Suprapubic skin (tissue), 4 donors: ENCODE results near the gene FOLR1. TPM values are rescaled to one million over a fixed set of nuclear protein-coding genes. Genes with fewer than 3 reads are reported as not detected.

Experiments
- DNase-seq, 2 donors: peaks; one replicate each; pipeline ENCODE4 v3.0.0-alpha.2; 2019; ENCODE audit warnings: low spot score in 2 of 2
- H3K27ac ChIP-seq: fragments of 200-600 bp; sonication (generic); one replicate; pipeline ENCODE4 v1.5.1; 2019
- H3K27me3 ChIP-seq: fragments of 200-600 bp; sonication (generic); one replicate; pipeline ENCODE4 v1.5.1; 2019
- H3K36me3 ChIP-seq: fragments of 200-600 bp; sonication (generic); one replicate; pipeline ENCODE4 v1.5.1; 2019
- H3K4me1 ChIP-seq: fragments of 200-600 bp; sonication (generic); one replicate; pipeline ENCODE4 v1.5.1; 2019
- H3K4me3 ChIP-seq: fragments of 200-600 bp; sonication (generic); one replicate; pipeline ENCODE4 v1.5.1; 2019; ENCODE audit warnings: mild to moderate bottlenecking
- H3K9me3 ChIP-seq: fragments of 200-600 bp; sonication (generic); one replicate; pipeline ENCODE4 v1.5.1; 2019
- EP300 ChIP-seq: sonication (generic); formaldehyde crosslinking; IDR thresholded peaks from one replicate; pipeline ENCODE4 v1.6.1; 2017; ENCODE audit warnings: antibody characterized with exemption
- POLR2A ChIP-seq, 2 donors: fragments of 450-650 bp; IDR thresholded peaks; one replicate each; pipeline ENCODE4 v1.6.1; 2017; ENCODE audit warnings: antibody characterized with exemption in 2 of 2, mild to moderate bottlenecking in 2 of 2, moderate library complexity in 2 of 2
- POLR2AphosphoS5 ChIP-seq, 3 donors: sonication (generic); formaldehyde crosslinking; IDR thresholded peaks; one replicate each; pipeline ENCODE4 v1.6.1; 2017; ENCODE audit warnings: antibody characterized with exemption in 3 of 3
- WGBS: methylation state at CpG from one replicate; pipeline ENCODE4 v1.1.5; 2018; 5-methylcytosine and 5-hydroxymethylcytosine counted together
- total RNA-seq, 4 donors: library from RNA; depleted of rRNA; stranded (reverse); fragments of >200 nt; gene quantifications; one replicate each; pipeline ENCODE4 v1.1.0, GENCODE V29; 2016
- TF ChIP-seq, protein P1 (sequence below), 2 donors: fragments of 200-600 bp in 1 of 2; fragments of 450-650 bp in 1 of 2; sonication (generic) in 1 of 2; IDR thresholded peaks; one replicate each; pipeline ENCODE4 v1.5.1; 2016 to 2019; ENCODE audit warnings: antibody characterized with exemption in 2 of 2, mild to moderate bottlenecking in 1 of 2, moderate library complexity in 1 of 2

Gene FOLR1
- total RNA-seq, 4 donors from 2014 or later = 1.5 to 4.3 (median 4.3) TPM; not detected in 1

GRCh38 chr11:72238492-72239312 is 46.8 kb downstream of the FOLR1 start:
- H3K9me3 ChIP-seq = no peaks in the 10 kb centered on the region
- no peak overlapping the region for H3K27ac ChIP-seq
- peaks cover 34% of the 10 kb centered on the region for H3K27me3 ChIP-seq
- peaks cover 48% of the 10 kb centered on the region for H3K4me1 ChIP-seq
- no peak for DNase-seq
- TF ChIP-seq POLR2A (IDR thresholded peaks at IDR 0.05) = no peak
- TF ChIP-seq, protein P1, sequence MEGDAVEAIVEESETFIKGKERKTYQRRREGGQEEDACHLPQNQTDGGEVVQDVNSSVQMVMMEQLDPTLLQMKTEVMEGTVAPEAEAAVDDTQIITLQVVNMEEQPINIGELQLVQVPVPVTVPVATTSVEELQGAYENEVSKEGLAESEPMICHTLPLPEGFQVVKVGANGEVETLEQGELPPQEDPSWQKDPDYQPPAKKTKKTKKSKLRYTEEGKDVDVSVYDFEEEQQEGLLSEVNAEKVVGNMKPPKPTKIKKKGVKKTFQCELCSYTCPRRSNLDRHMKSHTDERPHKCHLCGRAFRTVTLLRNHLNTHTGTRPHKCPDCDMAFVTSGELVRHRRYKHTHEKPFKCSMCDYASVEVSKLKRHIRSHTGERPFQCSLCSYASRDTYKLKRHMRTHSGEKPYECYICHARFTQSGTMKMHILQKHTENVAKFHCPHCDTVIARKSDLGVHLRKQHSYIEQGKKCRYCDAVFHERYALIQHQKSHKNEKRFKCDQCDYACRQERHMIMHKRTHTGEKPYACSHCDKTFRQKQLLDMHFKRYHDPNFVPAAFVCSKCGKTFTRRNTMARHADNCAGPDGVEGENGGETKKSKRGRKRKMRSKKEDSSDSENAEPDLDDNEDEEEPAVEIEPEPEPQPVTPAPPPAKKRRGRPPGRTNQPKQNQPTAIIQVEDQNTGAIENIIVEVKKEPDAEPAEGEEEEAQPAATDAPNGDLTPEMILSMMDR (IDR thresholded peaks at IDR 0.05) = no peak
- TF ChIP-seq POLR2AphosphoS5 (IDR thresholded peaks at IDR 0.05) = no peak
- no peak for TF ChIP-seq EP300
- WGBS = 66% methylated on average over 22 of the region's 28 CpGs
- H3K36me3 ChIP-seq = peaks cover 42% of the 10 kb centered on the region
- H3K4me3 ChIP-seq = peak overlapping the region; percentile 50

DNA sequence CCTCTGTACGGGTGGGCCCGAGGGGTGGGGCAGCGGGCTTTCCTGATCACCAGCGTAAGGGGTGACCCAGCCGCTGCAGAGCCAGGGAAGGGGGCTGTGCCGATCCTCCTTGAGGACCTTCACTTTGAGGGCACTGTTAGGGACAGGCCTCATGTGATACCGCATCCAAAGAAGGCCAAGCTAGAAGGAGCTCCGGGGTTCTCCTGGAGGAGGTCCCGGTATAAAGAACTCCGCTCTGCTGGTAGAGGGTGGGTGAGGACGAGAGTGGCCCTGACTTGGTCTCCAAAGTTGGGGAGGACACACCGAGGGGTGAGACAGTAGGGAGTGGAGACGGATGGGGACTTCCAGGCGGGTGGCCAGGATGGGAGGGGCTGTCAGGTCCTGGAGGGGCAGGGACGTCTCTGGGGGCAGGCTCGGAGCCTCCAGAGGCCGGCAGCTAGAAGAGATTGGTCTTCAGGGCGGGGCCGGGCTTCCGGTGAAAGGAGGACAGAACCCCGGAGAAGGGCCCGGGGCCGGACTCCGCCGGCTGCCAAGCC is 47.4 kb downstream of the FOLR1 start:
- Histone ChIP-seq H3K36me3 (peaks cover 35% of the 10 kb centered on the region), H3K9me3 (no peaks in the 10 kb centered on the region), H3K27me3 (peaks cover 40% of the 10 kb centered on the region), H3K4me3 (peak overlapping the region; percentile 50), H3K27ac (peak overlapping the region; percentile 41), H3K4me1 (peaks cover 51% of the 10 kb centered on the region)
- 25% methylated on average over 24 of the region's 25 CpGs for WGBS
- TF ChIP-seq, protein P1 (IDR thresholded peaks at IDR 0.05) = no peak
- TF ChIP-seq POLR2A (IDR thresholded peaks at IDR 0.05) (no peak), EP300 (no peak), POLR2AphosphoS5 (IDR thresholded peaks at IDR 0.05) (no peak)
- DNase-seq = peak; percentile 75 to 84

DNA sequence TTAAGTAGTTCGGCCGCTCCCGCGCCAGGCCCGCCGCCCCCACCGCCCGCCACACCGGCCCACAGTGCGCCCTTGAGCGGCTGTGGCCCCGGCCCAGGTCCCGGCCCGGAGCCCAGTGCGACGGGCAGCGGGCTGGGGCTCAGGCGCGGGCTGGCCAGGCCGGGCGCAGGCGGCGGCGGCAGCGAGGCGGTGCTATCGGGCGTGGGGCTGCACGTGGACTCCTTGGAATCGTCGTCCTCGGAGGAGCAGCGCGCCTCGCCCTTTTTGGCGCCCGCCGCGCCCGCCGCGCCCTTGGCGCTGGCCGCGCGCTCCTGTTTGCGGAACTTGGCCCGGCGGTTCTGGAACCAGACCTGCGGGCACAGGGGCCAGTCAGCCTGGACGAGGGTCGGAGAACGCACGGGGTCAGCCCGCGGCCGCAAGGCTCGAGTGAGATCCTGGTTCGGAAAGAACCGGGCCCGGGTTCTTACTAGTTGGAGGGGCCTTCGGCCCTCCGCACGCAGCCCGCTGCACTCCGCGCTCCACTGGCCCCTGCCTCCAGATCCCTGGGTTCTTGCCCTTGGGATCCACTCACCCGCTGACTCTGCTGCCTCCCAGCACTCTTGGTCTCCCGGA is 48.0 kb downstream of the FOLR1 start:
- Histone ChIP-seq H3K9me3 (no peaks in the 10 kb centered on the region), H3K4me1 (peaks cover 53% of the 10 kb centered on the region), H3K27ac (peak overlapping the region; percentile 41), H3K36me3 (peaks cover 29% of the 10 kb centered on the region), H3K27me3 (peaks cover 46% of the 10 kb centered on the region), H3K4me3 (peak overlapping the region; percentile 50)
- TF ChIP-seq POLR2AphosphoS5 (IDR thresholded peaks at IDR 0.05) (no peak), POLR2A (IDR thresholded peaks at IDR 0.05) (no peak), EP300 (no peak)
- TF ChIP-seq, protein P1 (IDR thresholded peaks at IDR 0.05) = no peak
- peak; percentile 80 to 84 for DNase-seq
- 11% methylated on average over 15 of the region's 69 CpGs for WGBS

- 30% methylated on average over 41 of the region's 44 CpGs for WGBS
- Histone ChIP-seq H3K9me3 (no peaks in the 10 kb centered on the region), H3K27ac (no peak overlapping the region), H3K4me3 (peak overlapping the region; percentile 50), H3K27me3 (peaks cover 53% of the 10 kb centered on the region), H3K36me3 (peaks cover 22% of the 10 kb centered on the region), H3K4me1 (peaks cover 53% of the 10 kb centered on the region)
- TF ChIP-seq POLR2AphosphoS5 (IDR thresholded peaks at IDR 0.05) (no peak), POLR2A (IDR thresholded peaks at IDR 0.05) (no peak), EP300 (no peak)
- TF ChIP-seq, protein P1 (IDR thresholded peaks at IDR 0.05) = no peak
- peak in 1 of 2 donors; percentile 65 for DNase-seq
These were observed 48.7 kb downstream of the FOLR1 start for GRCh38 chr11:72240461-72241290.
